Suppressor macrophage treated with lipopolysaccharide for 1 hour (primary cell): ENCODE results near the gene UCK2.

Source experiments
- DNase-seq, 3 donors: peaks; one replicate each; pipeline ENCODE4 v3.0.0-alpha.2; 2020 to 2022

Gene UCK2

DNA sequence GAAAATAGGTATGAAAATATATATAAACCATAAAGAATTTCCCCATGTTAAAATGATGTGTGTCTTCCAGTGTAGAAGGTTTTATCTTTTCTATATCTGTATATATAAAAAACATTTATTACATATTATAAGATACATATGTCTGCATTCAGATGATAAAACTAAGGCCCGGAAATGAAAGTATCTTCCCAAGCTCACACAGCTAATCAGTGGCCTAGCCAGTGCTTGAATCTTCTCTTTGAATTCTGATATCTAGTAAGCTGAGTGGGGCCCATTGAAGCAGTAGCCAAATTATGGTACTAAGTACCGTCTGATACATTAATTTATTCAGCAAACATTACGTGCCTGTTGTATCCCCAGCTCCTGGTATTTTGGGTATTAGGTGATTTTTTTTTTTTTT lies 28.6 kb downstream of the UCK2 start:
- DNase-seq, result no peak

DNA sequence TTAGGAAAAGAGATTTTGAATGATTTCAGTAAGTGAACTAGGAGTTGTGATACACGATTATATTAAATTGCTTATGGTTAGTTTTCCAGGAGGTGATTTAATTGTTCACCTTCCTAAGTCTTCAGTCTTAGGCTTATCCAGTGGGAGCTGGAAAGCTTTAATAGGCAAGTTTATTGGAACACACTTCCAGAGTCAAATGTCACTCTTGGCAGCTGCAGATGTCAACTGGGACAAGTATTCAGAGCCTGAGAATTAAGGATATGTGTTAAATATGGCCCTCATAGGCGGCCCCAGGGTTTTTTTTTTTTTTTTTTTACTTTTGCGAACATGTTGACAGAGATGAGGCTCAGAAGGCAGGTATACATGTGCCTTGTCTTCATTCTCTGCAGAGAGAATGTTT lies 29.2 kb downstream of the UCK2 start:
- DNase-seq, result no peak

DNA sequence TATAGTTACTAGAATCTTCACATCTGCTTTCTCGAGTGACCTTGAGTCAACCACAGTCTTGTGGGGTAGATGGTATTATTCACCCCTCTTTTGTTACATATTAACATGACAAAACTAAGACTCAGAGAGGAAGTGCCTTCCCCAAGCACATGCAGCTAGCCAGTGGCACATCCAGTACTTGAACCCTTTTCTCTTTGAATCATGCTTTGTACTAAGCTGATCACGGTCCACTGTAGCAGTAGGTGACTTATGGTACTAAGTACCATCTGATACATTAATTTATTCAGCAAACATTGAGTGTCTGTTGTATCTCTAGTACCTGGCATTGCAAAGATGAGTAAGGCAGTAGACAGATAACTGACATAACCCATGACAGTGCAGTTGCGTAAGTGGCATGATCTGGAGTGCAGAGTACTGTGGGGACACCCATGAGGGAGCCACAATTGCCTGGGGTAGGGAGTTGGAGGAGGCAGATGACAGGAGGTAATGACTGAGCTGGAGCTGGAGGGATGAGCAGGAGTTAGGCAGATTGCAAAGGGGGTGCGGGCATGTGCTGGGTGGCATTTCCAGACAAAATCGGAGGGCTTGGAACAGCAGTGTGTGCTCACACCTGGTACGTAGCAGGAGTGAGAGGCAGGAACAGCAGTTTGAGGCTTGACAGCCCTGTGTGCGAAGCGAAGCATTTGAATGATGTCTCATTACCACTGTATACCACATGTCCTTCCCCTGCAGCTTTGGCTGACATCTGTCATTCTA lies 29.8 kb downstream of the UCK2 start:
- peak; percentile 61 to 76 (median 74) for DNase-seq

DNA sequence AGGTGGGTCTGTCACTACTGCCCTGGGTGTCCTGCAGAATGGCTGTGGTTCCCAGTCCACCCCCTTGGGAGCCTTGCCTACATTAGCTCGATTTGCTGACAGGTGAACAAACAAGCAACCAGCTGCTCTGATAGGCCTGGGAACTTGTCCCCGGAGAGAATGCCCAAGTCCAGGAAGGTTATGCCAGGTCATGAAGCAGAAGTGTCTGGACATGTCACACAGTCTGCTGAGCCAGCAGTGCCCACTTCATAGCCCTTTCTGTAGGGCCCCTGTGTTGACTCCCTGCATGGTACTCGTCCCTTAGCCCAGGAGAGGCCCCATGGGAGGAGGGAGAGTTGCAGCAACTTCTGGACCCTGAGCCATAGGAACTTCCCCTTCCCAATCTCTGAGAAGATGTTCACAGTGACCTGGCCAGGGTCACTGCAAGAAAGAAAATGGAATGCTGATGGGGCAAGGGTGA lies 31.0 kb downstream of the UCK2 start:
- no peak for DNase-seq

DNA sequence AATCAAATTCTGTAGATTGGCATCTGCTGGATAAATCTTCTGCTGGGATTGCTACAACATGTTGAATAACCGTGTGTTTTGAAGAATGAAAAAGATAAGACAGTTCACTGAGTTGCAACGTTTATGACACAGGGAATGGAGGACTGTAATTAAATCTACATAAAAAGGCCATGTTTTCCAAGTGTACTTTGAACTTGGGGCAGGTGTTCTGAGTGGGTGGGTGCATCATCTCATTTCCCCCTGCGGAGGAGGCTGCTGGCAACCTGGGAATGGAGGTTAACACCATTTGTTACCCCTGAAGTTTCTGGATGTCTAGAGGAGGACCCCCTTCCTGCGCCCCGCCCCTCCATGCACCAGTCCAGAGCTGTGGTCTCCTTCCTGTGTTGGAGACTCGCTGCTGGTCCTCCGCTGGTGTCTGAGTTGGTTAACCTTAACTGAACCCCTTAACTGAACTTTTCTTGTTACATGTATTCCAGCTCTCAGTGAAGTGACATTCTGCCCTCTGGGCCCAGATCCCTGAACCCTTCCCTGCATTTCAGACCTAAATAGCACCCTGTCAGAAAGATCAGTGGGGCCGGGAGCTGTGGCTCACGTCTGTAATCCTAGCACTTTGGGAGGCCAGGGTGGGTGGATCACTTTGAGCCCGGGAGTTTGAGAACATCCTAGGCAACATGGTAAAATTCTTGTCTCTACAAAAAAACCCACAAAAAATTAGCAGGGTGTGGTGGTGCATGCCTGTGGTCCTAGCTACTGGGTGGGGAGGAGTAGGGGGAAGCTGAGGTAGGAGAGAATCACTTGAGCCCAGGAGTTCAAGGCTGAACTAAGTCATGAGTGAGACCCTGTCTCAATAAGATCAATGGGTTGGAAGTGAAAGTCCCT lies 31.8 kb downstream of the UCK2 start:
- DNase-seq, result no peak

DNA sequence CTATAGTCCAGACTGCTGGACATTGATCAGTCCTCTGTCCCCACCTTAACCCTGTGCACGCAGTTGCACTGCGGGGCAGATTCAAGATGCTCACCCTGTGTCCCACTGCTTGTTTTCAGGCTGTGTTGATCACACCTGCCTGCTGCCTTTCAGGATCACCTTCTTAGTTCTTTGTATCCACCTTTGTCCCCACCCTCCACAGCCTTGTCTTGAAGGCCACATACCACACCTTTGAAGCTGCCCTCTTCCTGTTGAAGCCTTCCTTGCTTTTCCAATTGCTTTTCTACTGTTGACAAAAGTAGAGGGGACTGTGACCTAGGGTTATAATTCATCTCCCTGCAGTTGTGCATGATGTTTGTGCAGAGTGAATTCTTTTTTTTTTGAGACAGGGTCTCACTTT lies 32.7 kb downstream of the UCK2 start:
- DNase-seq, result no peak

DNA sequence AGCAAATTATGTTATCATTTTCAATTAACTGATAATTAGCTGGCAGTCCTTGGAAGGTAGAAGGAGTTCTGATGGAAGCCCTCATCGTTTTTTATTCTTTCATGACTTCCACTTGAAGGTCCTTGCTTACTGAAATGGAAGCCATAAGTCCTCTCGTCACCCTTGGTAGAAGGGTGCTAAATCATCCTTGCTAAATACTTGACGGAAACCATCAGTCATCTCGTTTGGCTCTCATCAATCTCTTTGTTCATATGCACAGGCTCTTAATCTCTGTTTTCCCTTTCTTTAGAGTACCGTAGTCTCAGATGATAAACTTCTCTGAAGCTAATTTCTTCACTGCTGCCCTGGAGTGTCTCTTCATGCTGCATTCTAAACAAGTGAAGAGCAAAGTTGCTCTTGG lies 34.5 kb downstream of the UCK2 start:
- DNase-seq, result no peak

DNA sequence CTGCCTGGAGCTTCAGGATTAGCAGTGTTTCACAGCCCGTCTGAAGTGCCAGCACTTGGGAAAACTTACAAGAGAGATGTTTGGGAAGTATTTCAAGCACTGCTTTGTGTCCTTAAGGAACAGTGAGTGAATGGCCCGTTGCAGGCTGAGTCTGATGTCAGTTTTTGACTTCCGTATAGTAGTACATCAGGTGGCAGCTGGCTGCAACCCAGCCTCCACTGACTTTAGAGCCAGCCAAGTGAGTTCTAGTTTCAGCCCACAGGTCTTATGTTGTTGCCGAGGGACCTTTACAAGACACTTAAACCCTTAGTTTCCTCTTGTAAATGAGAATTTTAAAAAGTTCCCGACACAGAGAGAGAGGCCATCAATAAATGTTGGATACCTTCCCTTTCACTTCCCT lies 35.0 kb downstream of the UCK2 start:
- DNase-seq, result peak in 2 of 3 donors; percentile 23 to 32

DNA sequence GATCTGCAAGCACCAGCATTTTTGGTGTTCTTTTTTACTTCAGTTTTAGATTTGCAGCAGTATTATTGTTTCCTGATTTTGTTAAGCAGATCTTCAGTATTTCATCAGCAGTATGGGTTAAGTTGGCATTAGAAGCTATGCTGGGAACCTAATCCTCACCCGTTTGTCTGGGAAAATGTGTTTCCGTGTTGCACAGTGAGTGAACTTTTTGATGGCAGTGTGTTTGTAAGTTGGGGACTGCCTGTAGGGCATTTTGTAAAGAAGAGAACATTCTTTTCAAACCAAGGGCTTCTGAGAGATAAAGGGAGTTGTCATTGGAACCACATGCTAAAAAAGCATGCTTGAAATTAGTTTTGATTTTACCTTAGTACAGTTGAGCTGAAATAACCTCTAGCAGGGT lies 35.9 kb downstream of the UCK2 start:
- no peak for DNase-seq

DNA sequence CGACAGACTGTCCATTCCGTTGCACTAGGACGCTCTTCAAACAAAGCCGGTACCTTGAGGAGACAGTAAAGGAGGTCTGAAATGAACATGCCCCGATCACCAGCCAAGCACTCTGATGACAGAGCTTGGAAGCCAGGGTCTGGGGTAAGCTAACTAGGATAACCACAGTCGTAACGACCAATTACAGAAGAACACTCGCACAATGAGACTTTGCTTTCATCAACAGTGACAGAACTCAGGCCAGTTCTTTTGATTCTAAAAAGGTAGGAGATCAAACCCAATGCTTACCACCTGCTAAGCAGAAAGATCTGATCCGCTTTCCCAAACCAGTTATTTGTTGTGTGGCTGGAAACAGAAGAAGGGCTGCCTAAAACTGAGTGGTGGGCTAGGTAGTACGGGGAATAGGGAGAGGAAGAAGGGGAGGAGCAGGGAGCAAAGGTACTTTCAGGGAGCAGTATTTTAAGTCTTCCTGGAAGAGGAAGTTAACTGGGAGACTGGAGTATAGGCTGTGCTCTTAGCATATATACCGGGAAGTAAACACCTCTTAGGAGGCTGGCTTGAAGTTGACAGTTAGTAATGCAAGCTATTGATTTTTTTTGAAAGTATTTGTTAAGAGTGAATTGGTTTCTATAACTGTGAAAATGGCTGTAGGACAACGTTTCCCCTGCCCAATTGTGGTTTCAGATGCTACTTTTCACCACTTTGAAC lies 38.4 kb downstream of the UCK2 start:
- DNase-seq, result no peak

DNA sequence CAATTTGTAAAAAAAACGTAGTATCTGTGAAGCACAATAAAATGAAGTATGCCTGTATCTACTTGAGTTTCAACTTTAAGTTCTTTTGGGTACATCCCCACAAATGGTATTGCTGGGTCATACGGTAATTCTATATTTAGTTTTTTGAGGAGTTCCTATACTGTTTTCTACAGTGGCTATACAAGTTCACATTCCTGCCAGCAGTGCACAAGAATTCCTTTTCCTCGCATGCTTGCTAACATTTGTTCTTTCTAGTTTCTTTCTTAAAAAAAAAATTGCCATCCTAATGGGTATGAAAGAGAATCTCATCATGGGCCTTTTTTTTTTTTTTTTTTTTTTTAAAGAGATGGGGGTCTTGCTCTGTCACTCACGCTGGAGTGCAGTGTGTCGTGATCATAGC lies 41.9 kb downstream of the UCK2 start:
- DNase-seq, result no peak

DNA sequence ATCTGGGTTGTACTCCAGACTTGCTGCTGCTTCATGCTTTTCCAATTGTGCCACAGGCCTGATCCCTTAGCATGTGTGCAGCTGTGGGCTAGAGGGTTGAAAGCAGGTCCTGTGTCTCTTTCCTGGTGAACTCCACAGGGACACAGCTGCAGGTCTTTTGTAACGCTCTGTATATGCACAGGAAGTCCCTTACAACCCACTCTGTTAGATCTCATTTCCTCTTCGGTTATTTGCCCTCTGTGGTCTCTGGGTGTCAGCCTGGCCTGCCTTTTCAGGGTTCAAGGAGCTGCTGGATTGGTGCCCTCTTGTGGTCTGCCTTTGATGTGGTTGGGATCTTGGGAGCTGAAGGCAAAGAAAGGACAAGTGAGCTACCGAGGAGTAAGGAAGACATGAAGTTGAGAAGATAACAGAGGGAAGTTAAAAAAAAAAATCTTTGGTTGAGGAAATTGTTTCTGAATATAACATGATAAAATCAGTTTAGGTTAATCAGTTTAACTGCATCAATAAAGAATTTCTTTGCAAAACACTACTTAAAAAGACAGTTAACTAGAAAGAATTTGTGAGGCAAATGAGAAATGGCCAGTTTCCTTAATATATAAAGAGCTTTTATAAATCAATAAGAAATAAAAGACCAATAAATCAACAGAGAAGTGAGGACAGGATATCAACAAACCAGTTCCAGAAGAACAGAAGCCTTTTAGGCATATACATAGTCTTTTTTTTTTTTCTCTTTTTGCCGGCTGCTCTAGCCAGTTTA lies 44.1 kb downstream of the UCK2 start:
- DNase-seq, result peak; percentile 89 to 90 (median 90)

DNA sequence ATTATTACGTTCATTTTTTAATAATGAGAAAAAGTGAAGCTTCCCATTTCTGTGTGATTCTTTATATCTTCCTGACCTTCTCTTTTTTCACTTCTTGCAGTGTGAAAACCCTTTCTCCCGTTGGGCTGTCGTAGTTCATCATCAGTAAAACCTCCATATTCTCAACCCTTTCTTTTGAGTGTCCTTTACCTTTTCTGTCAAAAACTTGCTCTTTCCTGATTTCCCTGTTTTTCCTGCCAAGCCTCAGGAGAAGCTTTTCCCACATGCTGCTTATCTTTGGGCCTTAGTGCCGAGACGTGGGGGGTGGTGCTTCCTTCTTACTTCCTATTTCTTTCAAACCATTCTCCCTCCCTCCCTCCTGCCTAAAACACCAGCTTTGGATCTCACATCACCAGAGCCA lies 46.1 kb downstream of the UCK2 start:
- no peak for DNase-seq

DNA sequence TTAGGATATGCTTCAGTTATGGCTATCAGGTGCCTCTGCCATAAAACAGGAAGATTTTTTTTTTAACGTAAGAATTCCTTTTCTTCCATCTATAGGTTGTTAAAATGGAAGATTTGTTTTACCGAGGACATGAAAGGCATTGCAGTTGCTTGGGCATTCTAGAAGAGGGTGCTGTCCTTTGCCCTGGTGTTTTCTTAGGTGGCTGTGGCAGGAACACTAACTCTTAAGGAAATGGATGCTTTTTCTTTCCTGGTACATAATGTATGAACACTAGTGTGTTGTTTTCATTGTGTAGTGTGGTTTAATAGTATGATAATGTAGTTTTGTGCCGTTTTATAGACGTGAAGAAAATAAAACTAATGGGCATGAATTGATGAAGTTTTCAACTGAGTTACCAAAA lies 47.2 kb downstream of the UCK2 start:
- DNase-seq, result no peak

DNA sequence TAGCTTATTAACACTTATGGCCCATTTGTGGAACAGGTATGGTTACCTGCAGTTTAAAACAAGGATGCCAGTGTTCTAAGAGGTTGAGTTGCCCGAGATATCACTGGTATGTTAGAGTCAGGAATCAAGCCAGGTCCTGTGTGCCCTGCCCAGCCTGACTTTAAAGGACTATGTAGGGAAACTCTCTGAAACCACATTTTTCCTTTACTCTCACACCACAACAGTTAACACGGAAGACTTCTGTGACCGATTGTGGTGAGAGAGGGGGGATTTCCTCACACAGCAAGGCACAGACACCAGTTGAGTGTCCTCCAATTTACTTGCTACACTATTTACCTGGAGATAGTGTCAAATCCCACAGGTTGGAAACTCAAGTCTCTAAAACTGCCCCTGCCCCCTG lies 47.8 kb downstream of the UCK2 start:
- DNase-seq, result no peak

DNA sequence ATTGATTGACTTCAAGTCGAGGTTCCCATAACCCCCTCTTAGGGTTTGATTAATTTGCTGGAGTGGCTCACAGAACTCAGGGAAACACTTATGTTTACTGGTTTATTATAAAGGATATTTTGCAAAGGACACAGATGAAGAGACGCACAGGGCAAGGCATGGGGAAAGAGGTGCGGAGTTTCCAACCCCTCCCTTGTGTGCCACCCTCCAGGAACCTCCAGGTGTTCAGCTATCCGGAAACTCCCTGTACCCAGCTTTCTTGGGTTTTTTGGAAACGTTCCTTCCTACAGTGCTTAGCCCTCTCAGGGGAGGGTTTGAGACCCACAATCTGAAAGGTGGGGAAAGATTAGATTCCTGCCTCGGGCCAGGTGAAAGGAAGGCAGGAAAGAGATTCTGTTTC lies 48.2 kb downstream of the UCK2 start:
- DNase-seq, result no peak

DNA sequence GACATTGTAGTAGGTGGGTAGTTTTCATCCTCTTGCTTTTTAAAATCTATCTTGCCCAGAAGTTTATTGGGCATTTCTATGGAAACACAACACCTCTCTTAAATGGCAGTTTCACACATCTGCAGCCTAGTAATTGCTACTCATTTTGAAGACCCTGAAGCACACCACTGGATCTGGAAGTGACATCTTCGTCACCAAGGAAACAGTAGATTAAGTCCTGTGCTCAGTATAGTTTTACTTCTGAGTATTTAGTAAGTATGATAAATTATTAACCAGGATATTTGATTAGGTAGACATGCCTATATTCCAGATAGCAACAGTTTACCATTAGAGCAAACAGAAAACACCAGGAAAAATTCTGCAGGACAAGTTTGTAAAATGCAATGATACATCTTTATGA lies 48.7 kb downstream of the UCK2 start:
- DNase-seq, result no peak

DNA sequence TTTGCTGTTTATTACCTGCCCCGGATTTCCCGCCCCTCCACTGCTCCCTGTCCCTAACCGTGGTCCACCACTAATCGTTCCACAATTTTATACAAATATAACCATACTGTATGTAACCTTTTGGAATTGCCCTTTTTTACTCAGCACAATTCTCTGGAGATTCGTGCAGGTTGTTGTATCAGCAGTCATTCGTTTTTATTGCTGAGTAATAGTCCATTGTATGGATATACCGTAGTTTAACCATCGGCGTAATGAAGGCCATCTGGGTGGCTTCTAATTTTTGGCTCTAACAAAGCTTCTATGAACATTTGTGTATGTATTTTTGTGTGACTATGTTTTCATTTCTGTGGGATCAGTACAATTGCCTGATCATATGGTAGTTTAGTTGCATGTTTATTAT lies 50.0 kb downstream of the UCK2 start:
- DNase-seq, result no peak

DNA sequence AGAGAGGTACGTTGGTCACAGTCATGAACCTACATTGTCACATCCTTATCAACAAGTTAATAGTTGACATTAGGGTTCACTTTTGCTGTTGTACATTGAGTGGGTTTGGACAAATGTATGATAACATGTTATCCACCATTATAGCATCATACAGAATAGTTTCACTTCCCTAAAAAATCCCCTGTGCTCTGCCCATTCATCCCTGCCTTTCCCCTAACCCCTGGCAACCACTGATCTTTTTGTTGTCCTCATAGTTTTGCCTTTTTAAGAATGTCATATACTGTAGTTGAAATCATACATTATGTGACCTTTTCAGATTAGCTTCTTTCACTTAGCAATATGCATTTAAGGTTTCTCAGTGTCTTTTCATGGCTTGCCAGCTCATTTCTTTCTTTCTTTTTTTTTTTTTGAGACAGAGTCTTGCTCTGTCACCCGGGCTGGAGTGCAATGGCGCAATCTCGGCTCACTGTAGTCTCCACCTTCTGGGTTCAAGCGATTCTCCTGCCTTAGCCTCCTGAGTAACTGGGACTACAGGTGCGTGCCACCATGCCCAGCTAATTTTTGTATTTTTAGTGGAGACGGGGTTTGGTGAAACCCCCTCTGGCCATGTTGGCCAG lies 50.6 kb downstream of the UCK2 start:
- DNase-seq, result peak; percentile 74 to 91 (median 87)

DNA sequence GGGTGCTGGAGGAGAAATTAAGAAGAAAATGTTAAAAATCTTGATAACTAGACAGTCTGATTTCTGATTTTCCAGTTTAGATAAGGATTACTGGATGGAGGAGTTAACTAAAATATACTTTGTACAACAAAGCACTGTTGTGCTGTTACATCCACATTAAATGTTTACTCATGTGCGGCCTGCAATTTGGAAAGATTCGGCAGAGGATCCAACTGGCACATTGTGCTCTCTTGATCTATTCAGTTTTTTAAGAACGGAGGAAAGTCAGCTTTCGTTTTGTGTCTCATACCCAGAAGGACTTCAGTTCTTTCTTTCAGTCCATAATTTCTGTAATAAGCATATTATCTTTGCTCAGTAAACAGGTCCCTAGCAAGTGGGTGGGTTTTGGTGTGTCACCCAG lies 52.5 kb downstream of the UCK2 start:
- DNase-seq, result no peak

DNA sequence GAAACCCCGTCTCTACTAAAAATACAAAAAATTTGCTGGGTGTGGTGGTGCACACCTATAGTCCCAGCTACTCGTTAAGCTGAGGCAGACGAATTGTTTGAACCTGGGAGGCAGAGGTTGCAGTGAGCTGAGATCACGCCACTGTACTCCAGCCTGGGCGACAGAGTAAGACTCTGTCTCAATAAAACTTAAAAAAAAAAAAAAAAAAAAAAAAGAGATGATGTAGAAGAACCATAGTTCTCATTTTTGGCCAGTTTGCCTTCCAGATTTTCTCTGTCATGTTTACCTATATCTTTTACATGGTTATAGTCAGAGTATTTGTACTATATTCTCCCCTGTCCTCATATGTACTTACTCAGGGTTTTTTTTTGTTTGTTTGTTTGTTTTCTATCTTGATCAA lies 53.6 kb downstream of the UCK2 start:
- DNase-seq, result no peak

DNA sequence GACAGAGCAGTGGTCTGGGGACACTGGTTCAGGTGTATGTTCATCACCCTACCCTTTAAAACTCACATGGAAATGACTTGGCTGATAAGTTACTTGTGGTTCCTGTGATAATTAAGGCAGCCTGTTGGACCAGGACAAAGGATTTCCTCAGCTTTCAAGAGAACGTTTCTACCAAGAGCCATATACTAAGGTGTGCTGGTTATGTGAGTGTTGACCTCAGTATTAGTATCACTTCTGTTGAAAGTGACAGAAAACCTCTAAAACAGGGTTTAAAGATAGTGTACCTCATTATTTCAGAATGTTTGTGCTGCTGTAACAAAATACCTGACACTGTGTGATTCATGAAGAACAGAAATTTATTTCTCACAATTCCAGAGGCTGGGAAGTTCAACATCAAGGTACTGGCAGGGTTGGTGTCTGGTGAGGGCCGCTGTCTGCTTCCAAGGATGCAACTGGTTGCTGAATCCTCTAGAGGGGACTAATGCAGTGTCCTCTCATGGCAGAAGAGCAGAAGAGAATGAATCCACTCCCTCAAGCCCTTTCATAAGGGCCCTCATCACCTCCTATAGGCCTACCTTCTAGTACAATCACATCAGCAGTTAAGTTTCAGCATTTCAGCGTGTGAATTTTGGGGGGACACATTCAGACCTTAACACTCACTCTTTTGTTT lies 54.9 kb downstream of the UCK2 start:
- no peak for DNase-seq
